ENCODE measurements around the gene CSNK1E.
"Not testable (repeated sequence)": the region's sequence is repeated elsewhere in the genome, so short reads cannot be mapped to it uniquely, and the experiment has no call there.

The CSNK1E gene

GRCh38 chr22:38317122-38317994 lies at the start of gene CSNK1E:
Gene CSNK1E, minus strand, starts transcription at chr22:38317433. Its CDS starts 3,276 bp downstream, at chr22:38314157.
- peak; percentile 87 for DNase-seq

- not testable (repeated sequence) for DNase-seq
These were observed 48.6 kb upstream of the CSNK1E start for GRCh38 chr22:38365829-38366228.

- not testable (repeated sequence) for DNase-seq
These were observed 47.9 kb upstream of the CSNK1E start for GRCh38 chr22:38365174-38365573.

GRCh38 chr22:38360560-38360959 lies 43.3 kb upstream of the CSNK1E start:
- DNase-seq = not testable (repeated sequence)

DNA sequence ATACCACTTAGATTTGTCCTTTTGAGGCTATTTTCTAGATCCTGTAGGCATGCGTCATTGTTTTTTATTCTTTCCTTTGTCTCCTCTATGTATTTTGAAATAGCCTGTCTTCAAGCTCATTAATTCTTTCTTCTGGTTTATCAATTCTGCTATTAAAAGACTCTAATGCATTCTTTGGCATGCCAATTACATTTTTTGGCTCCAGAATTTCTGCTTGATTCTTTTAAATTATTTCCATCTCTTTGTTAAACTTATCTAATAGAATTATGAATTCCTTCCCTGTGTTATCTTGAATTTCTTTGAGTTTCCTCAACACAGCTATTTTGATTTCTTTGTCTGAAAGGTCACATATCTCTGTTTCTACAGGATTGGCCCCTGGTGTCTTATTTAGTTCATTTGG lies 42.6 kb upstream of the CSNK1E start:
- not testable (repeated sequence) for DNase-seq

DNA sequence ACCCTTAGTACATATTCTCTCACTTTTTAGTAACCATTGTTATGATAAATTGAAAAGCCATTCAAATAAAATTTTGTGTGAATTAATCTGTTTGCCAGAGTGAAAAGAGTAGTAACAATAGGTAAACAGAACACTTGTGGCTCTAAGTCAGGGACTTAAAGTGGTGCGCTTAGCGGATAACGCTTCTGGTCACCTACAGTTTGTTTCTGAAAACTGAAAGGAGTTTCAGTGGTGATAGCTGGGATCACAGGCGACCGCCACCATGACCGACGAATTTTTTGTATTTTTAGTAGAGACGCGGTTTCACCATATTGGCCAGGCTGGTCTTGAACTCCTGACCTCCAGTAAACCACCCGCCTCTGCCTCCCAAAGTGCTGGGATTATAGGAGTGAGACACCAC lies 40.7 kb upstream of the CSNK1E start:
- DNase-seq = not testable (repeated sequence)

DNA sequence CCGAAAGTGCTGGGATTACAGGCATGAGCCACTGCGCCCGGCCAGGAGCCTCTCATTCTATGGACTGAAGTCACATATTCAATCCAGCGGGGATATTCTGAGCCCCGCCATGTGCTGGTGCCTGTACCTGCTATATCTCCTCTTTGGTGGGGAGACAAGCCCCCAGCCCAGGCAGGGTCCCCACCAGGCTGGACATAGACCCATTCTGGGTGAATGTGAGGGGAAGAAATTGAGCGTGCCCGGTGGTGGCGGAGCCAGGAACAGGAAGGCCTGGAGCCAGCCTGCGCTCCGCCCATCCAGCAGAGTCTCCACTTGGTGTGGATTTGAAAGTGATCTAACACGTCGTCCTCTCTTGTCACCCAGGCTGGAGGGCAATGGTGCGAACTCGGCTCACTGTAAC lies 38.0 kb upstream of the CSNK1E start:
- no peak for DNase-seq

DNA sequence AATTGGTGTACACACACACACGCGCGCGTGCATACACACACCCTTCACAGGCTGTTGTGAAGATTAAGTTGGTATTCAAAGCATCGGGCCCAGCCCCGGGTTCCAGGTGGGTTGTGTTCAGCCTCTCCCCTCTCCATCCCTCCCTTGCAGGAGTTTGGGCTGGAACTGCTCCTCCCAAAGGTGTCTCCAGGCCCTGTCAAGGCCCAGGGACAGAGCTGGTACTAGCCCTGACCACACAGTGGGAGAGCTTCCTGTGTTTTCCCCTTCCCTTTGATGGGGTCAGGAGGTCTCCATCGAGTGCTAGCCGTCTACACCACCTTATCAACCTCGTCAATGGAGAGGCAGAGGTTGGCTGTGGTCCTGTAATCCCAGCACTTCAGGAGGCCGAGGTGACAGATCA lies 36.5 kb upstream of the CSNK1E start:
- no peak for DNase-seq

GRCh38 chr22:38353142-38353629 lies 36.0 kb upstream of the CSNK1E start:
- peak; percentile 75 for DNase-seq

GRCh38 chr22:38352436-38352835 lies 35.2 kb upstream of the CSNK1E start:
- DNase-seq = no peak

GRCh38 chr22:38350444-38351359 lies 33.5 kb upstream of the CSNK1E start:
- DNase-seq = no peak

DNA sequence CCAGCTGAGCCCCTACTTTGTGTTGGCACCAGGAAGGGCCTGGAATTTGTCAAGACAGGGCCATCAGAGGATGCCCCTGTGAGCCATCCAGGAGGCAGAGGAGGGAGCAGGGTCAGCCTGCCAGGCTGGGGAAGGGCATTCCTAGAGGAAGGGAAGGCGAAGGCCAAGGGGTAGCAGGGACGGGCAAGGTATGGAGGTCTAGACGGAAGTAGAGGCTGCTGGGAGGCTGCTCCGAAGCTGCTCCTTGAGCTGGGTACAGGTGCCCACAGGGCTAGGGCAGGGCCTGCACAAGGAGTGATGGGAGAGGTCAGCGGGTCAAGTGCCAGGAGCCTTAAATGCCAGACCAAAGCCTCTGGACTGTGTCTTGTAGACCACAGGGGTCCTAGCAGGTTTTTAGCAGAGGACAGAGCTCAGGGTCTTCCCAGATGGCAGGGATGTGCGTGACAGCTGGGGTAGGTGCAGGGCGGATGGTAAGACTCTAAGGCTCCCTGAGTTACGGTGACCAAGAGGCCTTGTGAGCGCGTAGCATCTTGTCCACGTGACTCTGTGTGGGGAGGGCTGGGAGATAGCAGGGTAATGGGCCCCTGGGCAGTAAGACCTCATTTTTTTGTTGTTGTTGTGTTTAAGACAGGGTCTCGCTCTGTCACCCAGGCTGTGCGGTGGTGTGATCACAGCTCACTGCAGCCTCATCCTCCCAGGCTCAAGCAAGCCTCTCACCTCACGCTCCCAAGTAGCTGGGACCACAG lies 31.7 kb upstream of the CSNK1E start:
- DNase-seq = no peak

GRCh38 chr22:38347944-38348750 lies 30.9 kb upstream of the CSNK1E start:
- no peak for DNase-seq

- DNase-seq = no peak
These were observed 30.1 kb upstream of the CSNK1E start for GRCh38 chr22:38347181-38347943.

DNA sequence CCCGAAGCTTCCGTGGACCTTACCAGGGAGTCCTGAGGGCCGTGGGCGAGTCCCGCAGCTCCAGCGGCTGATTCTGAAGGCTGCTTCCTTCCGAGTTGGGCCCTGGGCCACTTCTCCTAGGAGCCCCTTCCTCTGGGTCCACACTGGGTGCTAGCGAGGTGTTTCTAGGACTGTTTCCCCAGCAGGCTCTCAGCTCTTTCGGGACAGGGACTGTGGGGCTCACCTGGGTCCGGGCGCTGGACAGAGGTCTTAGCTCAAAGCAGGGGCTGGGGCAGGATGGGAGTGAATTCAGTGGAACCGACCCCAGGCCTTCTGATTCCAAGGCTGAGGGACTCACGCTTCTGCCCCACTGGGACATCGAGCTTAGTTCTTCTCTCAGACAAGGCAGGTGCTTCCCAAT lies 29.3 kb upstream of the CSNK1E start:
- no peak for DNase-seq

DNA sequence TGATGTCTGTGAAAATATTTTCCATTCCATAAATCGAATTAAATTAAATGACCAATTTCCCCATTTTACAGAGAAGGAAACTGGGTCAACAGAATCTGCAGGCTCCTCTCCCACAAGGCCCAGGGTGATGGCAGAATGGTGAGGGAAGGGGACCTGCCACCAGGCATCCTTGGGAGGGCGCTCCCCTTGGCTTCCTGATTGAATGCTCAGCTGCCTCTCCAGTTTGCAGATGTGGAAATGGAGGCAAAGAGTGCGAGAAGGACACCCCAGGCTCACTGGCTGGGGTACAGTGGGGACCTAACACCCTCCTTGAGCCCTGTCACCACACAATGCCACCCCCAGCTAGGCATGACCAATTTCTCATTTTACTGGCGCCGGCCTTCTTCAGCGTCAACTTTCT lies 28.5 kb upstream of the CSNK1E start:
- no peak for DNase-seq

DNA sequence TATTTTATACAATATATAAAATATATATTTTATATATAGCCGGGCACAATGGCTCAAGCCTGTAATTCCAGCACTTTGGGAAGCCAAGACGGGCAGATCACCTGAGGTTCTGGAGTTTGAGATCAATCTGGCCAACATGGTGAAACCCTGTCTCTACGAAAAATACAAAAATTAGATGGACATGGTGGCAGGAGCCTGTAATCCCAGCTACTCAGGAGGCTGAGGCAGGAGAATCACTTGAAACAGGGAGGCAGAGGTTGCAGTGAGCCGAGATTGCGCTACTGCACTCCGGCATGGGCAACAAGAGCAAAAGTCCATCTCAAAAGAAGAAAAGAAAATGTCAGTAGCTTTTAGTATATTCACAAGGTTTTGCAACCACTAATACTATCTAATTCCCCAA lies 22.7 kb upstream of the CSNK1E start:
- not testable (repeated sequence) for DNase-seq

DNA sequence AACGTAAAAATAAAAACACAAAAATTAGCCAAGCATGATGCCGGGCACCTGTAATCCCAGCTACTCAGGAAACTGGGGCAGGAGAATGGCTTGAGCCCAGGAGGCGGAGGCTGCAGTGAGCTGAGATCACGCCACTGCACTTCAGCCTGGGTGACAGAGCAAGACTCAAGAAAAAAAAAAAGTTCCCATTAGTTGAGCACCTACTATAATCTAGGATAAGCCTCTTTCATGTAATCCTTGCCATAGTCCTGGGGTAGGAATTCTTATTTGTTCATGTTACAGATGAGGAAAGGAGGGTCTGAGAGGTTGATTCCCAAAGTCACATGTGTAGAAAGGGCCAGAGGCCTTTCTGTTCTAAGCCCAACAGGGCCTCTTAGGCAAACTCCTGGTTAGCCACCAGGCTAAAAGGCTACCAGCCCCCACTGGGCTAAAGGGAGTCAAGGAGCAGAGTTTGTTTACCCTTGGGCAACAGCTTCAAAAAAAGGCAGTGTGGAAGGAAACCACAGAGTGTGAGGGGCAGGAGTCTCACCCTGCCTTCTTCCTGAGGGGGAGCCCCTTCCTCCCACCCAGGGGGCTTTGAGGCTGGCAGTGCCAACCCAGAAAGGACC lies 21.6 kb upstream of the CSNK1E start:
- DNase-seq = no peak

DNA sequence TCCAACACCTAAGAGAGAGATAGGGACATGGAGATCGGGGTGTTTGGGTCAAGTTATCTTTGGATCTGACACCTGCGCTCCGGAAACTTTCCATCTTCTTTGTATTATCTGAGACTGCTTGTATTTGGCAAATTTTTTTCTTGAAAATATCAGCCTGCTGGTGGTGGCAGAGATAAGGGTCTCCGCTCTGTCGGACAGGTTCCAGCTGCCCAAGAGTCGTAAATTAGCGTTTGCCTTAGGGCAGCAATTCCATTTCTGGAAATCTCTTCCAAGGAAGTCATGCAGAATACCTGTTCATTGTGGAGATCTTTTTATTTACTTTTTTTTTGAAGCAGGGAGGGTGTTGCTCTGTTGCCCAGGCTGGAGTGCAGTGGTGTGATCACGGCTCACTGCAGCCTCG lies 19.5 kb upstream of the CSNK1E start:
- DNase-seq = no peak

DNA sequence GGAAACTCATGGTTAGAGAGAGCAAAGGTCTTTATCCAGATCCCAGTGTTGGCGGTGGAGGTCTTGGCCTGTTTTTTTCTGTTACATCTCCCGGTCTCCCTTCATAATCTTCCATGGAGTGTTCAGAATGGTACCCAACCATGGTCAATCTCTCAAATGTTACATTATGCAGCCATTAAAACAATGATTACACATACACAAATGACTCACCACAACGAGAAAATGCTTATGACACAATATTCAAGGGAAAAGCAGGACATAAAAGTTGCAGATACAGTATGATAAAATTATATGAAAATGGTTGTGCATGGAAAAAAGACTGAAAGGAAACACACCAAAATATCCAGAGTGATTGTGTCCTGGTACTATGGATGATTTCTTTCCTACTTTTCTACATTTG lies 17.8 kb upstream of the CSNK1E start:
- DNase-seq = no peak

DNA sequence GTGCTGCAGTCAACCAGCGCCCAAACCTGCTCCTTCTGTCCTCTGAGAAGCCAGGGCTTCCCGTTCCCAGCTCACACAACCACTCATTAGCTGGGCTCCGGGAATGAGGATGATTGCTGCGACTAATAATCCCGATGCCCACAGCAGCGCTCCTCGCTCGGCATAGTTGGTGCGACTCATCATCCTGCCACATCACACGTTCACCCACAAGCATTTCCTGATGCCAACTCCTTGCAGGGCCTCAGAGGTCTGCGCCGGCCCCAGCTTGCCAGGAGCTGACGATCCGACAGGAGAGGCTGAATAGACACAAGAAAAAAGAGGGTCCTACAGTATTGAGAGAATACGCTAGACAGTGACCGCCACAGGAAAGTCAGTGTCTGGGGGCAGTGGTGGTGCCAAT lies 10.6 kb upstream of the CSNK1E start:
- DNase-seq = no peak

Measured in right hindlimb (tissue), 1 donor.